GM18520 (cell line): ENCODE data around the gene ADAP1.

ENCODE experiments used
- ATAC-seq: cut with Tn5 transposase; IDR thresholded peaks from one replicate; pipeline ENCODE4 v1.9.1; 2021; ENCODE audit not compliant: unreplicated experiment

The ADAP1 gene

GRCh38 chr7:867406-868188, 86.9 kb downstream of the ADAP1 start:
- ATAC-seq: no peak

DNA sequence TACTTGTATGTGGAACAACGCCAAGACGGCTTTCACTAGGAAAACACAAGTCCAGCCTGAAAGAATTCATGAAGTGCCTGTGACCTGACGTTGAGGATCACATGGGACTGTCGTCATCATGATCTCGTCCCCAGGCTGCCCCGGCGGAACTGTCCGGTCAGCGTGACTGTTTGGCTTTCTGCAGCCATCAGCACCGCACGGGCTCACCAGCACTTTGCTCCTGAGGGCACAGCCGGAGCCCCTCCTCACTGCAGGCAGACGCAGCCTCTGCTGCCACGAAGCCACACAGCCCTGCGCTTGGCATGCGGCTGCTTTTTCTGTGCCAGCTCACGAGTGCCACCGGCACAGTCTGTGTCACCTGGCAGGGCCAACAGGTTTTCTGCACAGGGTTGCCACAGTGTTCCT, 87.5 kb downstream of the ADAP1 start:
- no peak for ATAC-seq

DNA sequence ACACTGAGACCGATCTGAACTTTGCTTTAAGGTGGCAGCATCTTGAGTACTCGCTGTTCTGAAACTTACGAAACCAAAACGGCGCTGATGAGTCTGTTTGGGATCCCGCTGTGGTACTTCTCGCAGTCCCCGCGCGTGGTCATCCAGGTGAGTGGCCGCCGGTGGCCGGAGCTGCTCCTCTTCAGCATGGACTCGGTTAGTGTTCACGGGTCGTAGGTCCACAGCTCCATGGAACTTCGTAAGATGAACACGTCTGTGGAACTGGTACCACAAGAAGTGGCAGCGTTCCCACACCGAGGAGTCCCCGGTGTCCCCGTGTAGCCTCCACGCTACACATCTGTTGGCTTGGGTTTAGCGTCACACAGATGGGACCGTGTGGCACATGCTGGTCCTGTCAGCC, 88.6 kb downstream of the ADAP1 start:
- ATAC-seq: no peak

DNA sequence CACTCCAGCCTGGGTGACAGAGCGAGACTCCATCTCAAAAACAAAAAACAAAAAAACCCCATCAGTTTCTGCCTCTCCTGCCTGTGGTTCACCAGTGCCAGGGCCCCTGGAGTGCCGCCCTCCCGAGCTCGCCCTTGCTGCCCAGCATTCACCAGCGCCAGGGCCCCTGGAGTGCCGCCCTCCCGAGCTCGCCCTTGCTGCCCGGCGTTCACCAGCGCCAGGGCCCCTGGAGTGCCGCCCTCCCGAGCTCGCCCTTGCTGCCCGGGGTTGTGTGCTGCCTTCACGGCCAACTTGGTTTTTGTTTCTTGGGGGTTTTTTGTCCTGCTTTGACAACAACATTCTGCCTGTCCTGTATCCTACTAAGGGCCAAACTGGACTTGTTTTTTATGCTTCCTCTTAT, 91.4 kb downstream of the ADAP1 start:
- ATAC-seq: no peak

- no peak for ATAC-seq
Observed at GRCh38 chr7:862157-862556, 92.3 kb downstream of the ADAP1 start.

- no peak for ATAC-seq
Observed at GRCh38 chr7:861222-861621, 93.3 kb downstream of the ADAP1 start.

DNA sequence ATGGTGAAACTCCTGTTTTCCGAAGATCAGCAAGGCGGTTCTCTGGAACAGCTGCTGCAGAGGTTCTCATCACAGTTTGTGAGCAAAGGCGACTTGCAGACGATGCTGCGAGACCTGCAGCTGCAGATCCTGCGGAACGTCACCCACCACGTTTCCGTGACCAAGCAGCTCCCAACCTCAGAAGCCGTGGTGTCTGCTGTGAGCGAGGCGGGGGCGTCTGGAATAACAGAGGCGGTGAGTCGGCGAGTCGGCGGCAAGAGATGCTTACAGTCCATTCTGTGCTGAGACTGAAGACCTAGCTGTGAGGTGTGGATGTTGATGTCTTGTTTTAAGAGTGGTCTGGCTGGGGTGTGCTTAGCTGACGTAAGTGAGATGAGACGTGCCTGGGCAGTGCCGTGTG, 94.3 kb downstream of the ADAP1 start:
- ATAC-seq: no peak

DNA sequence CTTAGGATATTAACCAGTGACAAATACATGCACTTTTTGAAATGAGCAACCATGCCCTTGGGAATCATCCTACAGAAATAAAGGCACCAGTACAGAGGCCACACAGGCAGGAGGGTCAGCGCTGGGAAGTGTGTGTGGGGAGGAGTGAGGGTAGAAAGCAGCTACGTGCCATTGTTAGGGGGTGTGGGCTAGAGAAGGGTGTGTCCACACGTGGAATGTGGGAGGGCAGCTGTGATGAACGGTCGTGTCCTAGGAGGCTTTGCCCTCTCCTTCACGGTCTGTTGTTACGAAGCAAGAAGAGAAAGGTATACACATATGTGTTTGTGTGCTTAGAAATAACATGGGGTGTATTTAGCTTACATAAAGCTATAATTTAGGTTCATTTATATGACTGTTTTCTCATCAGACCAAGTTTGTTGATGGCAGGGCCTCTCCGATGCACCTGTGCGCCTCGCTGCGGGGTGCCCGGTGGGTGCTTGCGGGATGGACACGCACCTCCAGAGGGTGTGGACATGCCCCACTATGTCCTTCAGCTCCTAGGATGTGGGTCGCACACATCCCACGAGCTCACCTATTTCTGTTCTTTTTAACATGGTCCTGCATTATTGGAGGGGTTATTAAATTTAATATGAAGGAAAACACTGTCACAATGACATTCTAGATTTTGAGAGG, 95.0 kb downstream of the ADAP1 start:
- no peak for ATAC-seq

DNA sequence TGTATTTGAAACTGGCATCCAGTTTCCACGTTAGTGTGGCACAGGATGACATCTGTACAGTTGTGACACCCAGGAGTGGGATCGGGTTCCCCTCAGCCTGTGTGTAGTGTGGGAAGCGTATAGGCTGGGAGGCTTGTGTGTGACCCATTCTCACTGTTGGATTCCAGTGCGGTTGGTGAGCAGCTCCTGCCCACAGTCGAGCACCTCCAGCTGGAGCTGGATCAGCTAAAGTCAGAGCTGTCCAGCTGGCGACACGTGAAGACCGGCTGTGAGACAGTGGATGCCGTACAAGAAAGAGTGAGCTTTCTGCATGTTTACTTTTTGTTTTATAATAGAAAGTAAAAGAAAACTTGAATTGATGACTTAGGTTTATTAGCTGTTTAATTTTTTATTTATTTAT, 96.8 kb downstream of the ADAP1 start:
- no peak for ATAC-seq

DNA sequence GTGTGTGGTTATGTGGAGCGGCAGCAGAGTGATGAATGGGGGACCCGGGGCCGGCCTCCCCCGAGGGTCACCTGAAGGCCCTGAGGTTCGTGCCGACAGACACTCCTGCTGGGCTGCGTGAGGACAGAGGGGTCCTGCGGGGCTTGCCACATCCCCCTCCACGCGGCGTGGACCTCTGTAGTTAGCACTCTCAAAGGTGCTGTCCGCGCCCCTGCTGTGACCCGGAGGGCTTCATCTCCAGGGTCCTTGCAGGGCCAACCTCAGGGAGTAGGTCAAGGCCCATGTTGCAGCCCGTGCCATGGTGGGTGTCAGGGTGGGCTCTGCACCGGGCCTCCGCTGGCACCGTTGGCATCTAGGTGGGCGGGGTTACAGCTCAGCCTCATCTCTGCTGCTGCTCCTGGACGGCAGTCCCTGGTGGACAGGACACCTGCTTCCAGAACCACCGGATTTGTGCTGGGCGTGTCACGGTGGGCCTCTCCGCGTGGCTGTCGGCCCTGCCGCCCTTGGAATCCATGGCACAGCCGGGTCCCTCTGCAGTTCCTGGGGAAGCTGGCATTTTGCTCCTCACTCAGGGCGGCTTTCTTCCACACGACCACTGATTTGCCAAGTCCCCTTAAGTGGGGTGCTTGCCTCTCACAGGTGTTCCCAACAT, 97.9 kb downstream of the ADAP1 start:
- no peak for ATAC-seq

GRCh38 chr7:855686-856369, 98.7 kb downstream of the ADAP1 start:
- ATAC-seq: no peak

DNA sequence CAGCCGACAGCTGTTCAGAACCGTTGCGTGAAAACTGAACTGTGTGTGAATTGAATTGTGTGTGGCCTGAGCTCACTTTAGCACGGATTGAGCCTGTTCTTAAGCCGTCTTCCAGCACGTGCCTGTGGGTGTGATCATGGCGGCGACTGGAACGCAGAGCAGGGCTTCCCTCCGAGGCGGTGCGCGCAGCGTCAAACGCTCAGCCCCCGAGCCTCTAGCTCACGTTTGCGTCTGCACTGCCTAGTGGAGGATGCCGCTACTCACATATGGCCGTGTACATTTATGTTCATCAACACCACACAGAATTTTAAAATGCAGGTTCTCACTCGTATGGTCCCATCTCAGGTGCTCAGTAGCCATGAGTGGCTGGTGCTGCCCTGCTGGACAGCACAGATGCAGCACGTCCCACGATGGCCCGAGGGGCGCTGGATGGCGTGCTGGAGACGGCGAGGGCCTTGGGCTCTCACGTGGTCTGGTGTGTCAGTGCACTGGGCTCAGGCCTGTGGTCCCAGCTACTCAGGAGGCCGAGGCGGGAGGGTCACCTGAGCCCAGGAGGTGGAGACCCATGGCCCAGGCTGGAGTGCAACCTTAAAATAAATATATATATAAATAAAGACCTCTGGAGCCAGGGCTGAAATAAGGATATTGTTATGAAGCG, 100.2 kb downstream of the ADAP1 start:
- ATAC-seq: no peak

DNA sequence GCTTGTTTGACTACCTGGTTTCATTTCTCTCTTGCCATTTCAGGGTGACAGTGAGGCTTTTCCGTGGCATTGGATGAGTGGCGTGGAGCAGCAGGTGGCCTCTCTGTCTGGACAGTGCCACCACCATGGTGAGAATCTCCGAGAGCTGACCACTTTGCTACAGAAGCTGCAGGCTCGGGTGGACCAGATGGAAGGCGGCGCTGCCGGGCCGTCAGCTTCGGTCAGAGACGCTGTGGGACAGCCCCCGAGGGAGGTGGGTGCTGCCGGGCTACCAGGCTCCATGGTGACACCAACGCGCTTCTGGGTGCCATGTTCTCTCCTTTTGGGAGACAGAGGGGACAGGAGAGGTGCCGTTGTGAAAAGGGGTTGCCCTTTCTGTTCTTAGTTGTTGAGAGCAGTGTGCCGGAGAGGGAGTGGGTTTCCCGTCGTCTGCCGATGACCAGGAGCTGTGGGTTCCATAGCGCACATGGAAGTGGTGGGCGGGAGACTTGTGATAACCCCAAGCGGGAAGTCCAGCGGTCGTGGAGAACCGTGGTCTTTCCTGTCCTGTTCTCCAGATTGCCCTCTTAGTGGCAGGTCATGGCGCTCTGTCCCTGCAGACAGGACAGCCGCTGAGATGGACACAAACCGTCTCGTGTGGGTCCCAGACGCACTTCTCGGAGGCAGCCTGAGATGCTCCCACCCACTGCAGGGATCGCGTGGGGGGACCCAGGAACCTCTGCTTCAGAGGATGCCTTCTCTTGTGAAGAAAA, 100.9 kb downstream of the ADAP1 start:
- ATAC-seq: no peak

GRCh38 chr7:851204-851603, 103.3 kb downstream of the ADAP1 start:
- no peak for ATAC-seq

DNA sequence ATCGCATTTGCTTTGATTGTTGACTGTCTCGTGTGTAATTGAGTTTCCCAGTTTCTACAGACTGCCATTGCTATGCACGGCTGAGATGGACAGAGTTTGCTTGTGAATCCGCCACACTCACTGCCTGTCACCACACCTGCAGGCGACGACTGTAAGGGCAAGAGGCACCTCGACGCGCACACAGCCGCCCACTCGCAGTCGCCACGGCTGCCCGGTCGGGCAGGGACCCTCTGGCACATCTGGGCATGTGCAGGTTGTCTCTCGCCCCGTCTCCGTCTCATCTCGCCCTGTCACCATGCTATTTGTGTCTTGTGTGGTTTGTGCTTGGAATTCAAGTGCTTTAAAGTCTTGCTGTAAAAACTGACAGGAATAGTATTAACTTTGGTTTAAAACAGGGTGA, 104.7 kb downstream of the ADAP1 start:
- ATAC-seq: no peak

DNA sequence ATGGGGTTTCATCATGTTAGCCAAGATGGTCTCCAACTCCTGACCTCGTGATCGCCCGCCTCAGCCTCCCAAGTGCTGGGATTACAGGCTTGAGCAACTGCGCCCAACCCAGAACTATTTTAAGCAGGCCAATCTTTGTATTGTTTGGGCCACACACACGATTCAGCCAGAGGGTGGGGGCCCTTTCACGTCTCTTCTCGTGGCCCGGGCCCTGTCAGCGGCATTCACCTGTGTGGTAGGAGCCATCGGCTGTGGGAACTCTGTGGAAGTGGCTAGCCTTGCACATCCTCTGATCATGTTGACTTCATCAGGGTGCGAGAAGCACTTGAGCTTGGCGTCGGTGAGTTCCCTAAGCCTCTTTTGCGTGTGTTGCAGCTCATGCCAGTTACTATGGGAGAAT, 105.3 kb downstream of the ADAP1 start:
- no peak for ATAC-seq
